HFF-Myc (cell line): ENCODE data around the gene BET1.

Source experiments
- DNase-seq: peaks from one replicate; pipeline ENCODE4 v3.0.0-alpha.2; 2011; ENCODE audit warnings: low read depth; ENCODE audit errors: extremely low read depth
- H3K4me3 ChIP-seq: replicated peaks from 2 replicates; pipeline ENCODE4 v1.5.1; 2011; ENCODE audit warnings: low read depth, mild to moderate bottlenecking, control low read depth, low read length
- TF ChIP-seq, protein P1 (sequence below): IDR thresholded peaks from 2 replicates; pipeline ENCODE4 v1.5.1; 2012; ENCODE audit warnings: mild to moderate bottlenecking, low read depth, low read length, control low read depth; ENCODE audit errors: missing control alignments

BET1 gene

DNA sequence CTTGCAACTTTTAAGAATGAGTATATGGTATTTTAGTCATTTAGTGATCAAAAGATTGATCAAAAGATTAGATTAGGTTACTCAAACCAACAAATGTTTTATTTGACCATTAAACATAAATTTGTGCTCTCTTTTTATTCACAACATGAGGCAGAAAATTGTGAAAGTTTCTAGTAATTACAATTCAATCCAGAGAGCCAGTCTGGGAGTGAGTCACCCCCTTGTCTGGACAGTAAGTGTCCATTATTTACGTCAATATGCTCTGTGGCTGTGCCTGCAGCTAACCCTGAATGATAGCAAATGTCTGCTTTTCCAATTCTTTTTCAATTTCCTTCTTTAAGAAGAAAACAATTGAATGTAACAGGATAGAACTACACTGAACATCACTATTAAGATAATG is 54.7 kb downstream of the BET1 start:
- TF ChIP-seq, protein P1, sequence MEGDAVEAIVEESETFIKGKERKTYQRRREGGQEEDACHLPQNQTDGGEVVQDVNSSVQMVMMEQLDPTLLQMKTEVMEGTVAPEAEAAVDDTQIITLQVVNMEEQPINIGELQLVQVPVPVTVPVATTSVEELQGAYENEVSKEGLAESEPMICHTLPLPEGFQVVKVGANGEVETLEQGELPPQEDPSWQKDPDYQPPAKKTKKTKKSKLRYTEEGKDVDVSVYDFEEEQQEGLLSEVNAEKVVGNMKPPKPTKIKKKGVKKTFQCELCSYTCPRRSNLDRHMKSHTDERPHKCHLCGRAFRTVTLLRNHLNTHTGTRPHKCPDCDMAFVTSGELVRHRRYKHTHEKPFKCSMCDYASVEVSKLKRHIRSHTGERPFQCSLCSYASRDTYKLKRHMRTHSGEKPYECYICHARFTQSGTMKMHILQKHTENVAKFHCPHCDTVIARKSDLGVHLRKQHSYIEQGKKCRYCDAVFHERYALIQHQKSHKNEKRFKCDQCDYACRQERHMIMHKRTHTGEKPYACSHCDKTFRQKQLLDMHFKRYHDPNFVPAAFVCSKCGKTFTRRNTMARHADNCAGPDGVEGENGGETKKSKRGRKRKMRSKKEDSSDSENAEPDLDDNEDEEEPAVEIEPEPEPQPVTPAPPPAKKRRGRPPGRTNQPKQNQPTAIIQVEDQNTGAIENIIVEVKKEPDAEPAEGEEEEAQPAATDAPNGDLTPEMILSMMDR = no peak
- H3K4me3 ChIP-seq = no peak overlapping the region
- no peak for DNase-seq

DNA sequence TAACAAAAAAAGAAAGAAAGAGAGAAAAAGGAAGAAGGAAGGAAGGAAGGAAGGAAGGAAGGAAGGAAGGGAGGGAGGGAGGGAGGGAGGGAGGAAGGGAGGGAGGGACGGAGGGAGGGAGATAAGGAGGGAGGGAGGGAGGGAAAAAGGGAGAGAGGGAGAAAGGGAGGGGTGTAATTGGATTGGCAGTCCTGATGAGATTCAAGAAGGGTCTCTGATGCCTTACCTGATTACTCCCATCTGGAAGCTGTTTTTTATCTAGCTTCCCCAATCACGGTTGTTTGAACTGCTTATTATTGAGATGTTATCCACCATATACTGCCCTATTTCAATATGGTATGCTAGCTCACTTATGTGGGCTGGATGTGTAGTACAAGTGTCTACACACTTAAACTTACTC is 55.3 kb downstream of the BET1 start:
- H3K4me3 ChIP-seq = no peak overlapping the region
- DNase-seq = no peak
- TF ChIP-seq, protein P1 = no peak

DNA sequence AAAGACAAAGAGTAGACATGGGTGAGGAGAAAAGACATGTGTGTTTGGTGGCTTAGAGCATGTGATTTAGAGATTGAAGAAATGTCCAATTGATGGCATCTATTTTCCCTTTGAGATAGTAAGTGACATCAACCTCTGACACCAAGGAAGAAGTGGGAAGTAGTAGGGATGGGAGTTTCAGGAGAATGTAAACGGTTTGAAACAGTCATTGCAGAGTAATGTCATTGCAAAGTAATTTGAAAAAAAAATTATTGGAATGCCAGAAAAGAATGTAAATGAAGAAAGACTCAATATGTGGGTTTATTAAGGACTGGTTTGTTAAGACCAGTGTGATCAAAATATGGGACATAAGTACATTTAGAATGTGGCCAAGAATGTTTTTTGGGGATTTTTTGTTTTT is 56.0 kb downstream of the BET1 start:
- no peak overlapping the region for H3K4me3 ChIP-seq
- TF ChIP-seq, protein P1 = no peak
- no peak for DNase-seq

DNA sequence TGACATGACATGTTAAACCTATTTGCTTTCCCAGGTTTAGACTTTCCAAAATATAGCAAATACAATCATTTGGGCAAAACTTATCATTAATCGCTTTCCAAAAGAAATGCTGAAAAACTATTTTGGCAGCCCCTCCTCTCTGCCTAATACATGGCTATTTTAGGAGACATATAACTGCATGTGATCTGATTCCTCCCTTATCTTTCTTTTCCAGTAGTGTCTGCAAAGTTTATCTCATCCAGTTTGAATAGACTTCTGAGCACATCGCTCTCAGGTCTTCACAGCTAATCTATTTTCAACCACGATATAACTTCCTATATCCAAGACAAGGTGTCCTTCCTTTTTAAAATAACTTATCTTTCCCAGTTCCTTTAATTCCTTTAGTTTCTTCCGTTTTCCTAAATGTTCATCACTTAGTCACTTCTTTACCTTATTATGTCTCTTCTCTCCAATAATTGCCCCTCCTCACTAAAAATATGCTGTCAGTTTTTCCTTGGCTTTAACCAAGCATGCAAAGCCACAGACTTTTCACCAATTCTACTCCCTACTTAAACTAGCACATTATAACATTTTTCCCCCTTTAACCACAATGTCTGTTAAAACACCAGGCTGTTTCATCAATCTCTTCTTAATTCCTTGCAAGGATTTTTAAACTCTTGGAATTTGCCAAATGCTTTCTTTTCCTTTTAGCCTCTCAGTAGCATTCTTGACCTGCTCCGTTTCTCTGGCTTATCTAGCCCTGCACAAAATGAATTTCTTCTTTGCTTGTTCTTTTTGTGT is 58.2 kb downstream of the BET1 start:
- TF ChIP-seq, protein P1 = no peak
- no peak overlapping the region for H3K4me3 ChIP-seq
- no peak for DNase-seq

DNA sequence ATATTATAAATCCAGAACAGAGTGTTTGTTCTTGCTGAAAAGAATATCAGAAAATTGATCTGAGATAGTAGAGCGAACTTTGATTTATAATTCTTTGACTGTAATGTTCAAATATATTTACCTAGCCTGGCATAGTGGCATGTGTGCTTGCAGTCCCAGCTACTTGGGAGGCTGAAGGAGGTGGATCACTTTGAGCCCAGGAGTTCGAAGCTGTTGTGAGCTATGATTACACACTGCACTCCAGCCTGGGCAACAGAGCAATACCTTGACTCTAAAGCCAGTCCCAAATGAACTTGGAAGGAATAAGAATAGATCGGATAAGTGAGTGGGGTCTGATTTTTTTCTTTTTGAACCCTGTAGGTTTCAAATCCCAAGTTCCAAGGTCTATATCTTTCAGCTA is 59.1 kb downstream of the BET1 start:
- no peak for DNase-seq
- TF ChIP-seq, protein P1 = no peak
- no peak overlapping the region for H3K4me3 ChIP-seq

DNA sequence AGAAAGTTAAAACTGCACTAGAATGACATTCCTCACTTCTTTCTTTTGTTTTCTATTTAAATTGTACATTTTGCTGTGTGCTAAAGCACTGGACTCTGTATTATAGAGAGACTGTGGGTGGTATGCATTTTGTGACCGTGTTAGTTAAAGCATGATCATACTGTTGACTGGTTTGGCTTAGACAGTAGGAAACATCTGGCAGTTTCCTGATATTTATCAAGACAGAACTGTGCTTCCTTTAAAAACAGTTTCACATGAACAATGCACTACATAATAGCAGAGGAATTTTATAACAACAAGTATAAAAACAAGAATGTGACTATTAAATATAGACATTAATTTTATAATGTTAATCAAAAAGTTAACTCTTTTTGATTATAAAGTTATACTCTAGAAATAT is 59.5 kb downstream of the BET1 start:
- no peak for DNase-seq
- H3K4me3 ChIP-seq = no peak overlapping the region
- TF ChIP-seq, protein P1 = no peak
